BLaER1 treated with 17β-estradiol and CSF1 and Interleukin-3, amounts not matched to agents 10 nM and 100 nM (cell line): ENCODE measurements around the gene PDZRN4.

Experiments used
- H3K27ac ChIP-seq, 11 experiments: shearing (Covaris generic); formaldehyde crosslinking; 2 replicates each; pipeline ENCODE4 v1.8.1; 2022
- H3K27me3 ChIP-seq, 11 experiments: shearing (Covaris generic); formaldehyde crosslinking; 2 replicates each; pipeline ENCODE4 v1.8.1; 2022
- H3K36me3 ChIP-seq, 11 experiments: shearing (Covaris generic); formaldehyde crosslinking; 2 replicates each; pipeline ENCODE4 v1.8.1; 2022
- H3K4me1 ChIP-seq, 10 experiments: shearing (Covaris generic); formaldehyde crosslinking; 2 replicates each; pipeline ENCODE4 v1.8.1; 2022
- H3K4me2 ChIP-seq, 11 experiments: shearing (Covaris generic); formaldehyde crosslinking; 2 replicates each; pipeline ENCODE4 v1.8.1; 2022
- H3K4me3 ChIP-seq, 10 experiments: shearing (Covaris generic); formaldehyde crosslinking; 2 replicates each; pipeline ENCODE4 v1.8.1; 2022
- H3K9ac ChIP-seq, 11 experiments: shearing (Covaris generic); formaldehyde crosslinking; 2 replicates each; pipeline ENCODE4 v1.8.1; 2022
- H3K9me3 ChIP-seq, 11 experiments: shearing (Covaris generic); formaldehyde crosslinking; replicated peaks in 1 of 11; 2 replicates each; pipeline ENCODE4 v1.8.1; 2022
- H4K20me1 ChIP-seq, 11 experiments: shearing (Covaris generic); formaldehyde crosslinking; 2 replicates each; pipeline ENCODE4 v1.8.1; 2022
- Cebpa-rat ChIP-seq, 11 experiments: shearing (Covaris generic); IDR thresholded peaks; 2 replicates each; pipeline ENCODE4 v1.8.1; 2022

PDZRN4 gene

DNA sequence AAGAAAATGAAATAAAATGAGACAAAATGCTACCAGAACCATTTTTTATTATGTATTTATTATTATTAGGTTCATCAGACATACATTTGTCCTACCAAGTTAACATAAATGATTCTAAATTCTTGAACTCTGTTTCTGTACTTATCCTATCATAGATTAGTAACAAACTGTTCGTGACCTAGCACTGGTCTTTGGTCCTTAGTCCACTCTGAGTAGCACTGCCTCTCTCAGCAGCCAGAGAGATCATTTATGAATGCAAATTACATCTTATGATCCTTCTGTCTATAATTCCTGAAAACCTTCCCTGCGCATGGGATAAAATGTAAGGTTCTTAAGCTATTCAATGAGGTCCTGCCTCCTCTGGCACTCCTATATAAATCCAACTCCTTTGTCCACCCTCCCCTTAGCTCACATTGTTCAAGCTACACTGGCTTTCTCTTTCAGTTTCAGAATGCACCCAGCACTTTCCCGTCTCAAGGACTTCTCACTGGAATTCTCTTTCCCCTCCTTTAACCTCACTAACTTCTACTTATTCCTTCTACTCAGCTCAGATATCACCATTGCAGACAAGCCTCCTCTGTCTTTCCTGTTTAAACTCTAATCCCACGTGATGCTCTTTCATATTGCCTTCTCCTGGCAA lies 17.1 kb downstream of the PDZRN4 start:
- Histone ChIP-seq H4K20me1 (no peaks in the 10 kb centered on the region), H3K27ac (no peak overlapping the region), H3K9me3 (peaks cover 0 to 11% (median 0%) of the 10 kb centered on the region in 11 experiments; a peak in 1 of 22 replicates), H3K9ac (no peak overlapping the region), H3K27me3 (no peaks in the 10 kb centered on the region), H3K4me1 (peaks cover 0 to 10% (median 0%) of the 10 kb centered on the region in 10 experiments; a peak in 5 of 20 replicates), H3K4me2 (peak overlapping the region in 7 of 11 experiments; percentile 4 to 46 (median 17); a peak in 8 of 22 replicates), H3K36me3 (no peaks in the 10 kb centered on the region), H3K4me3 (no peak overlapping the region)
- TF ChIP-seq Cebpa-rat (IDR thresholded peaks at IDR 0.05), result no peak

DNA sequence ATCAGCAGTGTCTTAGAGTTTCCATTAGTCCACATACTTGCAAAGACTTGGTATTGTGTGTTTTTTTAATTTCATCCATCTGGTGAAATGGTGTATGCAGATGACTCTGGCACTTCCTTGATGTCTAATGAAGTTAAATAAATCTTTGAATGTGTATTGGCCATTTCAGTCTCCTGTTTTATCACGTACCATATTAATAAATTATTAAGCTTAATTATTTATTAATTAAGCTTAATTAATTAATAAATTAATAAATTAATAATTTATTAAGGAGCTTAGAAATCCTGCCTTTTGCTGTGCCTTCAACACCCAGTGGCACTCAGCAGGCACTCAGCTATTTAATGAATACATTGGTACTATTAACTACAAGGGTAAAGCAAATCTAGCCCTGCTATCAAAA lies 18.2 kb downstream of the PDZRN4 start:
- Histone ChIP-seq H3K27ac (no peak overlapping the region), H3K36me3 (no peaks in the 10 kb centered on the region), H4K20me1 (no peaks in the 10 kb centered on the region), H3K27me3 (no peaks in the 10 kb centered on the region), H3K9me3 (peaks cover 0 to 11% (median 0%) of the 10 kb centered on the region in 11 experiments; a peak in 1 of 22 replicates), H3K4me3 (no peak overlapping the region), H3K4me1 (peaks cover 0 to 8% (median 0%) of the 10 kb centered on the region in 10 experiments; a peak in 4 of 20 replicates), H3K4me2 (no peak overlapping the region), H3K9ac (no peak overlapping the region)
- no peak for TF ChIP-seq Cebpa-rat (IDR thresholded peaks at IDR 0.05)

DNA sequence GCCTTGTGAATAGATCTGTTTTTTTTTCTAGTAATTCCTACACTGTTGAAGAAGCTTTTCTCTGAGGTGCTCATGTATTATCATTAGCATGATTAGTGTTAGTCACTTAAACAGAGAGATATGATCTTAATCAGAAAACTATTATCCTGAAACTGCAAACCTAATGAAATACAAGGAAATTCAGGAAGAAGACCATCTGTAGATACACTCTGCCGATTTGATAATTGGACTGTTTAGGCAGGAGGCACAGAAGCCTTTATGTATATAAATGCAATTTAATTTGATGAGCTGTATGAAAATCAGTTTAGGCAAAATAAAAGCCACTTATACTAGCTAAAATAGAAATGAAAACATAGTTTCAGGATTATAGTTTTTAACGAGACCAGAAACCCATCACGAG lies 23.3 kb downstream of the PDZRN4 start:
- H4K20me1 ChIP-seq, result no peaks in the 10 kb centered on the region
- no peak overlapping the region for H3K27ac ChIP-seq
- TF ChIP-seq Cebpa-rat (IDR thresholded peaks at IDR 0.05), result no peak
- H3K4me2 ChIP-seq, result no peak overlapping the region
- no peaks in the 10 kb centered on the region for H3K9me3 ChIP-seq
- no peaks in the 10 kb centered on the region for H3K36me3 ChIP-seq
- H3K4me3 ChIP-seq, result no peak overlapping the region
- no peak overlapping the region for H3K9ac ChIP-seq
- H3K27me3 ChIP-seq, result no peaks in the 10 kb centered on the region
- H3K4me1 ChIP-seq, result no peaks in the 10 kb centered on the region

DNA sequence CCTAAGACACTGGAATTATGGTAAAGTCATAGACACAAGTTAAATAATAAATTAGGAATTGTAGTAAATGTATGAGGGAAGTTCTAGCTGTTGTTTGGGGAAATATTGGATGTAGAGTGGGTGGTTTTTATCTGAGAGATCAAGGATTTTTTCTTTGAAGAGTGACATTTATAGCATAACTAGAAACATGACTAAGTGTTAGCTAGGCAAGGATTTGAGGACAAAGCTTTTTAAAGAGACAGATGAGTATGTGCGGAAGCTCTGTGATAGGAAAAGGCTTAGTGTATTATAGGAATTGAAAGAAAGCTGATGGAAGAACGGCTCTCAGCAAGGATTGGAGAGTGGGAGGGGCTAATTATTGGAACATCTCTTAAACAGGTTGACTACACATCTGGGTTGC lies 24.5 kb downstream of the PDZRN4 start:
- Histone ChIP-seq H3K27me3 (no peaks in the 10 kb centered on the region), H3K36me3 (no peaks in the 10 kb centered on the region), H3K4me1 (no peaks in the 10 kb centered on the region), H3K4me2 (no peak overlapping the region), H3K4me3 (no peak overlapping the region), H3K9ac (no peak overlapping the region), H3K27ac (no peak overlapping the region), H4K20me1 (no peaks in the 10 kb centered on the region), H3K9me3 (no peaks in the 10 kb centered on the region)
- TF ChIP-seq Cebpa-rat (IDR thresholded peaks at IDR 0.05), result no peak

DNA sequence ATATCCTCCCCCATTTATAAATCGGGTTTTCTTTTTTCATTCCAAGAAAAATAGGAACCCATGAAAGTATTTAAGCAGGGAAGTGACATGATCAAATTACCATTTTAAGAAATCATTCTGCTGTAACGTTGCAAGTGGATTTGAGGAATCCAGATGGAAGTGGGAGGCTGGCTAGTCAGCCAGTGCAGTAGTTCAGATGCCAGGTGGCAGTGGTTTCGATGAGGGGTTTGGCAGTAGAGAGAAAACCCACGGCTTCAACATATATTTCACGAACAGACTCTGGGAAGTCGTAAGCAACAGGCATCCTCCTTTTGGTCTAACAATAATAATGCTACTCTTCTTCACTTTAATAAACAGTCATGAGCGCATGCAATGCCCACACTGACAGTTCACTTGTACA lies 25.0 kb downstream of the PDZRN4 start:
- no peaks in the 10 kb centered on the region for H3K9me3 ChIP-seq
- no peaks in the 10 kb centered on the region for H3K36me3 ChIP-seq
- no peaks in the 10 kb centered on the region for H3K27me3 ChIP-seq
- H3K9ac ChIP-seq, result no peak overlapping the region
- no peak overlapping the region for H3K27ac ChIP-seq
- no peak overlapping the region for H3K4me3 ChIP-seq
- no peak overlapping the region for H3K4me2 ChIP-seq
- no peaks in the 10 kb centered on the region for H4K20me1 ChIP-seq
- TF ChIP-seq Cebpa-rat (IDR thresholded peaks at IDR 0.05), result no peak
- H3K4me1 ChIP-seq, result no peaks in the 10 kb centered on the region

DNA sequence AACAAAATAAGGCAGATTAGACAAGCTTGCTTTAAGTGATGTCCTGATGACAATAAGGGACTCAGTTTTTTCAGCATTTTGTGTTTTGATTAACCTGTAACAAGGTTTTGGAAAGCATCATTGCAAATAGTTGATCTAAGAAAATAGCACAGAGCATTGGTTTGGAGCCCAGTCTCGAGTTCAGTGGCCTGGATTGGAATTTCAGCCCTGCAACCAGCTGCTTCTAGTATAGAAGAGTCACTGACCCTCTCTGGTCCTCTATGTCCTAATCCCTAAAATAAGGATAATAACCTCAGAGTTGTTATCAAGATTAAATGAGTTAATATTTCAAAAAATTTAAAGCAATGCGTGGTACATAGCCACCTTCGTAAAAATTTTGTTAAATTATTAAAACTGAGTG lies 25.5 kb downstream of the PDZRN4 start:
- no peaks in the 10 kb centered on the region for H4K20me1 ChIP-seq
- H3K36me3 ChIP-seq, result no peaks in the 10 kb centered on the region
- no peak for TF ChIP-seq Cebpa-rat (IDR thresholded peaks at IDR 0.05)
- H3K4me3 ChIP-seq, result no peak overlapping the region
- no peak overlapping the region for H3K9ac ChIP-seq
- no peak overlapping the region for H3K4me2 ChIP-seq
- no peak overlapping the region for H3K27ac ChIP-seq
- H3K9me3 ChIP-seq, result no peaks in the 10 kb centered on the region
- no peaks in the 10 kb centered on the region for H3K27me3 ChIP-seq
- H3K4me1 ChIP-seq, result no peaks in the 10 kb centered on the region

DNA sequence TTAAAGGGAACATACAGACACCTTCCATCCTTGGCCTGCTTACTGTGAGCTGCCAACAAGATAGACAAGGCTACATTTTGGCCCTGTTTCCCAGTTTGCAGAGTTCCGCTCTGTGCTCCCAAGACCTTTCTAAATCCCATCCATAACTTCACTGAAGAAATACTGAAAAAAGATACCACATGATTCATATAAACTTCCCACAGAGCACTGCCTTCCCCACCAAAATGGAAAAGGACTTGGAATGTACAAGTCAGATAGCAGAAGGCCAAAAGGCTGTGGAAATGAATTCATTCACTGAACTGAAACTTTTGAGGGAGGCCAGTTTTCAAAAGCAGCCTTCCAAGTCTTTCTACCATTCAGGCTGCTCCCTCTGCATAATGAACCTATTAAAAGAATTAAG lies 29.6 kb downstream of the PDZRN4 start:
- Histone ChIP-seq H3K9ac (no peak overlapping the region), H4K20me1 (no peaks in the 10 kb centered on the region), H3K27ac (no peak overlapping the region), H3K9me3 (no peaks in the 10 kb centered on the region), H3K4me3 (no peak overlapping the region), H3K36me3 (no peaks in the 10 kb centered on the region), H3K4me1 (no peaks in the 10 kb centered on the region), H3K4me2 (no peak overlapping the region), H3K27me3 (no peaks in the 10 kb centered on the region)
- TF ChIP-seq Cebpa-rat (IDR thresholded peaks at IDR 0.05), result no peak

DNA sequence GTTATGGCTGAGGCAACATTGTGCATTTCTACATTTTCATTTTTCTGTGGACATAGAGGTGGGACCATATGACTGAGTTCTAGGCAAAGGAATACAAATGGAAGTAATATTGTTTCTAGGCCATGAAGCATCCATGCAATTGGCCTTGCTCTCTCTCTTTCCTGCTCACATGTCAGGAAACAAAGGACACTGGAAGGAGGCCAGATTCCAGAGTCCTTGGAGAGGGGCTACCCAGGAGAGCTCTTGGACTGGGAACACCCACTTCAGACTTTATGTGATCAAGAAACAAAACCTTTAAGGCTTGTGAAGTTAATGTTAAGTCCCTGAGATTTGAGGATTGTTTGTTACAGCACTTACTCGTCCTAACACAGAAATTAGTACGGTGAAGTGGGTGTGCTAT lies 32.8 kb downstream of the PDZRN4 start:
- Histone ChIP-seq H3K27me3 (no peaks in the 10 kb centered on the region), H3K4me2 (no peak overlapping the region), H3K4me3 (no peak overlapping the region), H3K27ac (no peak overlapping the region), H4K20me1 (no peaks in the 10 kb centered on the region), H3K36me3 (no peaks in the 10 kb centered on the region), H3K9ac (no peak overlapping the region), H3K4me1 (no peaks in the 10 kb centered on the region), H3K9me3 (no peaks in the 10 kb centered on the region)
- no peak for TF ChIP-seq Cebpa-rat (IDR thresholded peaks at IDR 0.05)

DNA sequence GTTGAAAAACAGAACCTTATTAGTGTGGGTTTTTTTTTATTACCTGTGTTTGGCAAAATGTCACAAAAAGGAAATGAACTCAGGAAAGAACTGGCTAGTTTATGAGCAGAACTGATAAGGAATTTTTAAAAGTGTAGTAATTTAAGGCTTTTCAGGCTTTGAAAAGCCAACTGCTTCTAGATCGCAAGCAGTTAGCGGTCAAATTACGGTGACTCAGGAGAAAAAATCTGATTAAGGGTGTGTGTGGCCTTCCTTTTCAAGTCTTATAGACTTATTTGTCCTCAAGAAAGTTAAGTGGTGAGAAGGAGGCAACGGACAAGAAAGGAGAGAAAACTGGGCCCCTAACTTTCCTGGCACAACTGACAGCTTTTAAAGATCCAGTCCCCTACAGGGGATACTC lies 33.4 kb downstream of the PDZRN4 start:
- Histone ChIP-seq H3K9me3 (no peaks in the 10 kb centered on the region), H3K27me3 (no peaks in the 10 kb centered on the region), H3K36me3 (no peaks in the 10 kb centered on the region), H3K9ac (no peak overlapping the region), H3K27ac (no peak overlapping the region), H3K4me2 (no peak overlapping the region), H3K4me3 (no peak overlapping the region), H4K20me1 (no peaks in the 10 kb centered on the region), H3K4me1 (no peaks in the 10 kb centered on the region)
- no peak for TF ChIP-seq Cebpa-rat (IDR thresholded peaks at IDR 0.05)

DNA sequence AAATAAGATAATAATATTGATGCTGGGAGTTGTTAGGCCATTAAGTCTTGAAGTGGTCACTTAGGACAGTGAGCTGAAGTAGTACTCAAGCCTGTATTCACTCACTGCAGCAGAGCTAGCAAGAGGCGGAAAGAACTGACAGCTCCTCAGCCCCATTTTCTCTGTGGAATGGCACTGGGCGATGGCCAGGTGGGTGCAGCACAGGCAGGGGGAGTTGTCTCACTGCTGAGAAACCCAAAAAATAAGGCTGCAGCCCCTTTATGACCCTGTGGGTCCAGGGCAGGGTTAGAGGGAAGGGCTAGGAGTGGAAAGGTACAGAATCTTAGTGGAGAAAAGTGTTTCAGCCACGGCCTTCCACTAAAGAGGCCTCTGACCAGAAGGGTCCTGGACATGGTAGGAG lies 35.5 kb downstream of the PDZRN4 start:
- H3K27me3 ChIP-seq, result no peaks in the 10 kb centered on the region
- TF ChIP-seq Cebpa-rat (IDR thresholded peaks at IDR 0.05), result no peak
- H3K36me3 ChIP-seq, result no peaks in the 10 kb centered on the region
- no peaks in the 10 kb centered on the region for H4K20me1 ChIP-seq
- H3K4me2 ChIP-seq, result no peak overlapping the region
- no peaks in the 10 kb centered on the region for H3K9me3 ChIP-seq
- H3K4me1 ChIP-seq, result peaks cover 0 to 8% (median 0%) of the 10 kb centered on the region in 10 experiments; a peak in 4 of 20 replicates
- H3K27ac ChIP-seq, result no peak overlapping the region
- no peak overlapping the region for H3K4me3 ChIP-seq
- H3K9ac ChIP-seq, result no peak overlapping the region
